22Rv1 (cell line): ENCODE measurements around the gene TAF6.

Experiments
- CTCF ChIP-seq: fragments of 450-650 bp; IDR thresholded peaks from 2 replicates; pipeline ENCODE4 v1.5.1; 2017; ENCODE audit warnings: mild to moderate bottlenecking
- ZFX ChIP-seq: fragments of 450-650 bp; IDR thresholded peaks from 2 replicates; pipeline ENCODE4 v1.6.1; 2017; ENCODE audit warnings: antibody characterized with exemption, borderline replicate concordance

- TF ChIP-seq CTCF (no peak), ZFX (no peak)
Measured at GRCh38 chr7:100095704-100096103, 23.5 kb downstream of the TAF6 start.
